LNCaP clone FGC (cell line): ENCODE measurements around the gene INTS14.

Source experiments
- DNase-seq: peaks from one replicate; pipeline ENCODE4 v3.0.0-alpha.2; 2011; ENCODE audit warnings: low read depth
- H3K4me3 ChIP-seq: 2 replicates; pipeline ENCODE4 v1.5.1; 2011; ENCODE audit warnings: mild to moderate bottlenecking, low read depth, low read length, control low read depth
- TF ChIP-seq, protein P1 (sequence below): IDR thresholded peaks from 2 replicates; pipeline ENCODE4 v1.5.1; 2012; ENCODE audit warnings: mild to moderate bottlenecking; ENCODE audit not compliant: control insufficient read depth, insufficient read depth; ENCODE audit errors: extremely low read depth

The INTS14 gene

DNA sequence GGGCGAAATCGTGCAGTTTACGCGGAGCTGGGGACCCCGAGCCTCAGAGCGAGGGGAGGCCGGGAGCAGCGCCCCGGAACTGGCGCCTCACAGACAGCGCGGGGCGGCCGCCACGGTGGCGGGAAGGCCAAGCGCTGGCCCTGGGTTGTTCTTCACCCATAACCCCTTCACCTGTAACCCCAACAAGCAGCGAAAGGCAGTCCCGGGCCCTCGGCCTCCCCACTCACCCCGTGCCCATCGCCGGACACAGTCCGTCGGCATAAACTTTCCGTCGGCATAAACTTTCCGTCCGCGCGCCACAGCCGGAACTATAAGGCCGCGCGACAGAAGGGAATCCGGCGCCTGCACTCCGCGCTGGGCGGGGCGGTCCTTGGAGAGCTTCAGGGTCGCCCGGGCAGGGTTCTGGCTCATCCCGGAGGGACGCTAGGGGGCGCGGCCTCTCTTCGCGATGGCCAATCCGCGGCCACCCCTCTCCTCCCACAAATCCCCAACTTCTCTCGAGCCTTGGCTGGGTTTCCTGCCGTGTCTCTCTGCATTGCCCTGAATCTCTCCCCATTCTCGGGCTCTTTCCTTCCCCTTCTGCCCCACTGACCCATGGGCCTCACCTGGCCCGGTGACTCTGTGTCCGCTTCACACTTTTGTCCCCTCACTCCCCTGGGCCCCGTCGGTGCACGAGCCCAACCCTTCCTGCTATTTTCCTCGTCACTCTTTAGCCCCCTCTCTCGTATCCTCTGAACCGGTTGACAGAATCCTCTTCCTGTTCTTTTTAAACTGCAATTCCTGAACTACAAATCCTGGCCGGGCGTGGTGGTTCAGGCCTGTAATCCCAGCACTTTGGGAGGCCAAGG lies at the start of gene INTS14:
TSS of gene INTS14 (minus strand) at position 261 of the 848 bp plus-strand sequence. CDS start 3,751 bp downstream, outside the sequence.
- TF ChIP-seq, protein P1, sequence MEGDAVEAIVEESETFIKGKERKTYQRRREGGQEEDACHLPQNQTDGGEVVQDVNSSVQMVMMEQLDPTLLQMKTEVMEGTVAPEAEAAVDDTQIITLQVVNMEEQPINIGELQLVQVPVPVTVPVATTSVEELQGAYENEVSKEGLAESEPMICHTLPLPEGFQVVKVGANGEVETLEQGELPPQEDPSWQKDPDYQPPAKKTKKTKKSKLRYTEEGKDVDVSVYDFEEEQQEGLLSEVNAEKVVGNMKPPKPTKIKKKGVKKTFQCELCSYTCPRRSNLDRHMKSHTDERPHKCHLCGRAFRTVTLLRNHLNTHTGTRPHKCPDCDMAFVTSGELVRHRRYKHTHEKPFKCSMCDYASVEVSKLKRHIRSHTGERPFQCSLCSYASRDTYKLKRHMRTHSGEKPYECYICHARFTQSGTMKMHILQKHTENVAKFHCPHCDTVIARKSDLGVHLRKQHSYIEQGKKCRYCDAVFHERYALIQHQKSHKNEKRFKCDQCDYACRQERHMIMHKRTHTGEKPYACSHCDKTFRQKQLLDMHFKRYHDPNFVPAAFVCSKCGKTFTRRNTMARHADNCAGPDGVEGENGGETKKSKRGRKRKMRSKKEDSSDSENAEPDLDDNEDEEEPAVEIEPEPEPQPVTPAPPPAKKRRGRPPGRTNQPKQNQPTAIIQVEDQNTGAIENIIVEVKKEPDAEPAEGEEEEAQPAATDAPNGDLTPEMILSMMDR, result peak; percentile 81
- H3K4me3 ChIP-seq, result peak within 1 kb of the TSS; percentile 94
- DNase-seq, result peak; percentile 89

DNA sequence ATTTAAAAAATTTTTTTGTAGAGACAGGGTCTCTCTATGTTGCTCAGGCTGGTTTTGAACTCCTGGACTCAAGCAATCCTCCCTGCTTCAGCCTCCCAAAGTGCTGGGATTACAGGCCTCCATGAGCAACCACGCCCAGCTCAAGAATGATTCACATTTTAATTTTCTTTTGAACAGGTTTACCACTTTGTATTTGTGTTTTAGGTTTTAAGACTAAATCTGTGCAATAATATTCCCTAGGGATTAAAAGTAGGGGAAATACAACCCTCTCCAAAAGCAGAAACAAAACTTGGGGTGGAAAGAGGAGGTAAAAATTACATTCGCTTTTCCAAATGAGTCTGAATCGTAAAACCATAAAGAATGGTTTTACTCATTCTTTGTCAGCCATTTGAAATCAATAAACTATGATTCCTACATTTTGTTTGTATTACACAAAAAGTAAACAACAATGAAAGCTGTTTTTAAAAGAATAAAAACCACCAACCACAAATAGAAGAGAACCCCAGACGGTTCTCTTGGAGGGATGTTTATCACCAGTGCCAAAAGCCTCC lies 48.6 kb upstream of the INTS14 start:
- TF ChIP-seq, protein P1, result no peak
- H3K4me3 ChIP-seq, result no peak overlapping the region
- DNase-seq, result no peak

DNA sequence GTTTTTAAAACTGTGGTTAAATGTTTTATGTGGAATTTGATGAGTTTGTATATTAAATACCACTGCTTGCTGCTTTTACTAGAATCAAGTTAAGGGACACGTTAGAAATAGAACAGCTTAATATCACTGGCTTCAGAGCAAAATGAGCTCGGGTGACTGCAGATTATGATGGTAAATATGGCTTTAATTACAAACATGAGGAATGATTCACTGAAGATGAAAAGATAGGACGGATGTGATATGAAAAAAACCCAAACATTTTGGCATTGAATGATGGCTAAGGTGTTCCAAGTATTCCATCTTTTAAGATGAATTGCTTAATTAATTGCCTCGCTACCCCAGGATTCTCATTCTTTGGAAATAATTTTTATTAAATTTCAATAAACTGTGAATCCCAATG lies 44.5 kb upstream of the INTS14 start:
- no peak for DNase-seq
- TF ChIP-seq, protein P1, result no peak
- no peak overlapping the region for H3K4me3 ChIP-seq

DNA sequence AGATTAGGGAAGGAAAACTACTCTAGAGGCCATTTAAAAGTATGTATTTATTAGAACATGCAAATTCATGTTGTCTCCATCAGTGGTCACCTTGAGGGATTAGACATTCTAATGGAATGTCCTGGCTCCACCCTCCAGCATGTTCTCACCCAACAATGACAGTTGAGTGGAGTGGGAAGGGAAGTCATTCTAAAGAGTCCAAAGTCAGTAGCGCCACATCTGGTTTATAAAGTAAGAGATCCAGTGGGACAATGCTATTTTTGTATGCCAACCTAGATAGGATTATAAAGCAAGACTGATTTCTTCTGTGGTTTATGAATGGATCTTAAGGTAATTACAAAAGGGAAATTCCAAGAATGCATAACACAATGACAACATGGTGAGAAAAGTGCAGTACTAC lies 44.1 kb upstream of the INTS14 start:
- H3K4me3 ChIP-seq, result no peak overlapping the region
- DNase-seq, result no peak
- TF ChIP-seq, protein P1, result no peak

DNA sequence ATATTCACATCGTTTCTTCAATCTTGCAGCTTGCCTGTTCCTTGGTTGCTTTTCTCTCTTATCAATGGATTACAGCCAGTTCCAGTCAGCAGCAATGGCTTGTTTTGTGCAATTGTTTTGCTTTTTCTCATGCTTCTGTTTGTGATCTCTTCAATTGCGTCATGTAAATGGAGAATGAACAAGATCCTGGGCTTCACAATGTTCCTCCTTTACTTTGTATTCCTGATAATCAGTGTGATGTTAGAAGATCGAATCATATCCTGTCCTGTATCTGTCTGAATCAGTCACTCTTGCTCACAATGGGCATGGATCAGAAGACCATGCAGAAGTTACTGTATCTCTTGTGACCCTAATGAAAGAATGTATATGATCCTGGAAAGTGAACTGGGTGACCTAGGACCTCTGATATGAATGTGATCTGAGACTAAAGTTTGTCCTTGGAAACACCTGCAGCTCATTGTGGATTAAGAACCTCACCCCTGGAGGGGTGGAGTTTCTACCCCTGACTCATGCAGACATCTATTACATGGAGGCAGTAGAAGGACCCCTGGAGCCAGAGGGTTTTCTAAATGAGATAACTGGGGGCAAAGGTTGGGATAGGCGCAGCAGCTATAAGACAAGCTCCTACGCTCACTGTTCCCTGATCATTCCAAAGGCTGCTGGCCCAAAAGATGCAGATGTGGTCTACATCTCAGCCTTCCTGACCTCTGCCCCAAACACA lies 43.0 kb upstream of the INTS14 start:
- H3K4me3 ChIP-seq, result no peak overlapping the region
- DNase-seq, result no peak
- TF ChIP-seq, protein P1, result no peak

DNA sequence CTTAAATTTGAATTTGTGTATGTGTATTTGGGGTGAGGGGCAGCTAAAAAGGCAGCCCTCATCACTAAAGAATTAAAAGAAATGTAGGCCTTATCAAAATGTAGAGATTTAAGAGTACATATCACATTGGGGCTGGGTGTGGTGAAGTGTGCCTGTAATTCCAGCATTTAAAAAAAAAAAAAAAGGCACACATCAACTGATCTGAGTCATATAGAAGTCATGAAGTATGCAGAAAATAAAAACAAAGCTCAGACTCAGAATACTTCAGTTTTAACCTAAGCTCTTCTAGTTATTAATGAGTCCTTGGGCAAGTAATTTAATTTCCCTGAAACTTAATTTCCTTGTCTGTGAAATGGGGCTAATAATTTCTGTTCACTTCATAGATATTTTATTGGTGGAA lies 42.4 kb upstream of the INTS14 start:
- no peak for DNase-seq
- no peak overlapping the region for H3K4me3 ChIP-seq
- TF ChIP-seq, protein P1, result no peak
